ENCODE measurements around the gene WDR12. TPM values are rescaled to one million over a fixed set of nuclear protein-coding genes. Genes with fewer than 3 reads are reported as not detected.

Gene WDR12
- total and polyA plus RNA-seq, 7 experiments from 2014 or later = 16.8 to 50.4 (median 18.7) TPM

GRCh38 chr2:202881570-202881969, 29.9 kb downstream of the WDR12 start:
- peaks cover 0 to 4% (median 0%) of the 10 kb centered on the region in 7 donors for H3K4me1 Mint-ChIP-seq
- H3K27me3 ChIP-seq (ENCODE audit: control insufficient read depth in 2 of 2, insufficient read depth in 2 of 2, low read length in 2 of 2) = no peaks in the 10 kb centered on the region
- no peak overlapping the region for H3K4me3 Mint-ChIP-seq
- no peak for ATAC-seq
- H3K27ac ChIP-seq (ENCODE audit: low read depth, low read length) = no peak overlapping the region
- H3K9me3 Mint-ChIP-seq = no peaks in the 10 kb centered on the region
- H3K36me3 ChIP-seq (ENCODE audit: control insufficient read depth in 2 of 3, insufficient read depth in 3 of 3, low read length in 3 of 3) = peaks cover 0 to 28% (median 4%) of the 10 kb centered on the region in 3 experiments
- intact Hi-C loops (cut with micrococcal nuclease) = no loop called here
- H3K4me1 ChIP-seq (ENCODE audit: control insufficient read depth in 2 of 2, insufficient read depth in 2 of 2, low read length in 2 of 2) = no peaks in the 10 kb centered on the region
- H3K4me3 ChIP-seq (ENCODE audit: low read length) = no peak overlapping the region
- no peak overlapping the region for H3K27ac Mint-ChIP-seq
- H3K36me3 Mint-ChIP-seq = peaks cover 3 to 34% (median 18%) of the 10 kb centered on the region in 5 donors
- no peak for DNase-seq
- ChIA-PET CTCF (interaction anchor here (1.0 kb wide), 1 partner anchor 11 kb away, joined by 3 read pairs; no protein-coding TSS in a partner anchor), POLR2A (no interaction called here)
- H3K27me3 Mint-ChIP-seq = no peaks in the 10 kb centered on the region
- H3K9me3 ChIP-seq (ENCODE audit: control insufficient read depth in 2 of 3, low read length in 3 of 3) = no peaks in the 10 kb centered on the region

GRCh38 chr2:202877699-202878098, 33.8 kb downstream of the WDR12 start:
- H3K27me3 Mint-ChIP-seq = no peaks in the 10 kb centered on the region
- intact Hi-C loops (cut with micrococcal nuclease) = loop anchor here in 1 of 2 donors (10.0 kb wide), 1 partner anchor 937 kb away; no protein-coding TSS in a partner anchor
- H3K27ac Mint-ChIP-seq = no peak overlapping the region
- H3K36me3 Mint-ChIP-seq = peaks cover 0 to 9% (median 4%) of the 10 kb centered on the region in 5 donors
- H3K36me3 ChIP-seq (ENCODE audit: control insufficient read depth in 2 of 3, insufficient read depth in 3 of 3, low read length in 3 of 3) = peaks cover 0 to 4% (median 0%) of the 10 kb centered on the region in 3 experiments
- ATAC-seq = no peak
- no peak overlapping the region for H3K4me3 ChIP-seq (ENCODE audit: low read length)
- H3K4me3 Mint-ChIP-seq = no peak overlapping the region
- no peaks in the 10 kb centered on the region for H3K9me3 ChIP-seq (ENCODE audit: control insufficient read depth in 2 of 3, low read length in 3 of 3)
- CTCF ChIA-PET = no interaction called here
- no peaks in the 10 kb centered on the region for H3K4me1 Mint-ChIP-seq
- H3K9me3 Mint-ChIP-seq = no peaks in the 10 kb centered on the region
- H3K27ac ChIP-seq (ENCODE audit: low read depth, low read length) = no peak overlapping the region
- no peaks in the 10 kb centered on the region for H3K27me3 ChIP-seq (ENCODE audit: control insufficient read depth in 2 of 2, insufficient read depth in 2 of 2, low read length in 2 of 2)
- POLR2A ChIA-PET = no interaction called here
- H3K4me1 ChIP-seq (ENCODE audit: control insufficient read depth in 2 of 2, insufficient read depth in 2 of 2, low read length in 2 of 2) = no peaks in the 10 kb centered on the region
- no peak for DNase-seq

DNA sequence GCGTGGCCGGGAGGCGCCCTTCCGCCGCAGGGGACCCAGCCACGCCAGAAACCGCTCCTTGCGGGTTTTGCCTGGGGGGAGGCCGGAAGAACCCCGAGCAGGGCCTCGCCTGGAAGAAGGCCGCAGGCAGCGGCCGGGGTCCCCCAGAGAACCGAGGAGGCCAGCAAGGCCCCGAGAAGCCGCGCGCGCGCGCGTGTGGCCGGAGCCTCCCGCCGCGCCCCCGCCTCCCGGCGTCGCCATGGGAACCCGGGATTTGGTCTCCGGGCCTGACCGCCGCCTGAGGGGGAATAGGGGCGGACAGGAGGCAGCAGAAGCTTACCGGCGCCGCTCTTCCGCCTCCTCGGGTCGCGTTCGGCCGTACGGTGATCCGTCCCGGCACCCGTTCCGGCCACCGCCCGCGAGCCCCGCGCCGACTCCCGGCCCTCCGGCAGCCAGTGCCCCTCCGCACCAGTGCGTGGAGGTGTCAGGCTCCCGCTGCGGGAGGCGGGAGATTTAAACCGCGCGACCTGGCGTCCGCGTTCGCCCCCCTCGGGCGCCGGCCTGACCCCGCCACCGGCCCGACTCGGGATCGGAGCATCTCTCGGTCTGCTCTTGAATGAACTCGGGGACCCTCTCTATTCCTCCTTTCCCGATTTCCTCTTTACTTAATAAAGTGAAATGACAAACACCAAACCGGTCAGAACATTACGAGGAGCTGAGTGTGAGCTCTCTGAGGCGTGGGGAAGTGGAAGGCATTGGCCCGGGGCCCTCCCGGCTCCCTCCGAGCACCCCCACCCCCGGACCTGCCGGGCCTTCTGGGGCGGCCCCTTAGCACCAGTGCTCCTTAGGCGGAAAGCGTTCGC, 40.0 kb downstream of the WDR12 start, which contains the start of gene ICA1L:
Gene ICA1L, minus strand, starts transcription at position 467 of the 842 bp plus-strand sequence. CDS start 42,757 bp downstream, outside the sequence.
- Mint-ChIP-seq H3K4me1 (peaks cover 0 to 13% (median 7%) of the 10 kb centered on the region in 7 donors), H3K4me3 (peak within 1 kb of the TSS; percentile 89 to 98 (median 94)), H3K9me3 (no peaks in the 10 kb centered on the region), H3K36me3 (no peaks in the 10 kb centered on the region), H3K27ac (peak within 1 kb of the TSS; percentile 63 to 86 (median 76)), H3K27me3 (no peaks in the 10 kb centered on the region)
- Histone ChIP-seq H3K4me3 (ENCODE audit: low read length) (peak within 1 kb of the TSS; percentile 84), H3K9me3 (ENCODE audit: control insufficient read depth in 2 of 3, low read length in 3 of 3) (no peaks in the 10 kb centered on the region), H3K27me3 (ENCODE audit: control insufficient read depth in 2 of 2, insufficient read depth in 2 of 2, low read length in 2 of 2) (no peaks in the 10 kb centered on the region), H3K4me1 (ENCODE audit: control insufficient read depth in 2 of 2, insufficient read depth in 2 of 2, low read length in 2 of 2) (peaks cover 0 to 3% of the 10 kb centered on the region in 2 donors), H3K27ac (ENCODE audit: low read depth, low read length) (peak within 1 kb of the TSS; percentile 60), H3K36me3 (ENCODE audit: control insufficient read depth in 2 of 3, insufficient read depth in 3 of 3, low read length in 3 of 3) (no peaks in the 10 kb centered on the region)
- ATAC-seq (peak; percentile 48), DNase-seq (peak; percentile 26 to 69 (median 40))
- intact Hi-C loops (cut with micrococcal nuclease) = loop anchor here (1.0 to 10.0 kb wide), 7 partner anchors 40 to 943 kb away; partner anchors contain the start of genes WDR12 (in 2 of the 2), BMPR2 (in 1 of the 2) and FAM117B (in 1 of the 2)
- POLR2A ChIA-PET = interaction anchor here (0.6 to 3.0 kb wide), 3 partner anchors 9 to 237 kb away, joined by 3 to 15 read pairs (median 6); partner anchors contain the start of gene FAM117B
- CTCF ChIA-PET = interaction anchor here (0.5 to 4.0 kb wide), 6 partner anchors 9 to 1319 kb away, joined by 3 to 33 read pairs (median 4); partner anchors contain the start of gene FAM117B

GRCh38 chr2:202870431-202871299, 40.8 kb downstream of the WDR12 start:
- intact Hi-C loops (cut with micrococcal nuclease) = loop anchor here (1.0 to 10.0 kb wide), 7 partner anchors 39 to 944 kb away; partner anchors contain the start of genes FAM117B (in 2 of the 2), WDR12 (in 2 of the 2) and BMPR2 (in 1 of the 2)
- CTCF ChIA-PET = interaction anchor here (0.6 to 4.0 kb wide), 12 partner anchors 10 to 1084 kb away, joined by 3 to 33 read pairs (median 3); partner anchors contain the start of gene FAM117B
- Histone ChIP-seq H3K9me3 (ENCODE audit: control insufficient read depth in 2 of 3, low read length in 3 of 3) (no peaks in the 10 kb centered on the region), H3K4me1 (ENCODE audit: control insufficient read depth in 2 of 2, insufficient read depth in 2 of 2, low read length in 2 of 2) (peaks cover 0 to 3% of the 10 kb centered on the region in 2 donors), H3K27me3 (ENCODE audit: control insufficient read depth in 2 of 2, insufficient read depth in 2 of 2, low read length in 2 of 2) (no peaks in the 10 kb centered on the region), H3K27ac (ENCODE audit: low read depth, low read length) (peak overlapping the region; percentile 60), H3K4me3 (ENCODE audit: low read length) (peak overlapping the region; percentile 84), H3K36me3 (ENCODE audit: control insufficient read depth in 2 of 3, insufficient read depth in 3 of 3, low read length in 3 of 3) (no peaks in the 10 kb centered on the region)
- Mint-ChIP-seq H3K9me3 (peaks cover 0 to 2% (median 0%) of the 10 kb centered on the region in 11 donors), H3K4me3 (peak overlapping the region; percentile 89 to 98 (median 94)), H3K36me3 (no peaks in the 10 kb centered on the region), H3K4me1 (peaks cover 0 to 13% (median 7%) of the 10 kb centered on the region in 7 donors), H3K27ac (peak overlapping the region in 7 of 9 donors; percentile 8 to 84 (median 66)), H3K27me3 (no peaks in the 10 kb centered on the region)
- POLR2A ChIA-PET = interaction anchor here (0.6 to 3.0 kb wide), 4 partner anchors 85 to 870 kb away, joined by 3 to 15 read pairs (median 4); partner anchors contain the start of gene FAM117B
- peak; percentile 85 for ATAC-seq
- peak; percentile 32 to 68 (median 57) for DNase-seq

GRCh38 chr2:202861987-202862386, 49.5 kb downstream of the WDR12 start:
- Histone ChIP-seq H3K27me3 (ENCODE audit: control insufficient read depth in 2 of 2, insufficient read depth in 2 of 2, low read length in 2 of 2) (no peaks in the 10 kb centered on the region), H3K9me3 (ENCODE audit: control insufficient read depth in 2 of 3, low read length in 3 of 3) (no peaks in the 10 kb centered on the region), H3K36me3 (ENCODE audit: control insufficient read depth in 2 of 3, insufficient read depth in 3 of 3, low read length in 3 of 3) (no peaks in the 10 kb centered on the region), H3K4me1 (ENCODE audit: control insufficient read depth in 2 of 2, insufficient read depth in 2 of 2, low read length in 2 of 2) (no peaks in the 10 kb centered on the region), H3K4me3 (ENCODE audit: low read length) (no peak overlapping the region), H3K27ac (ENCODE audit: low read depth, low read length) (no peak overlapping the region)
- DNase-seq = no peak
- peaks cover 0 to 6% (median 0%) of the 10 kb centered on the region in 11 donors for H3K9me3 Mint-ChIP-seq
- no peak overlapping the region for H3K4me3 Mint-ChIP-seq
- CTCF ChIA-PET = no interaction called here
- ATAC-seq = no peak
- H3K36me3 Mint-ChIP-seq = peaks cover 0 to 4% (median 2%) of the 10 kb centered on the region in 5 donors
- POLR2A ChIA-PET = no interaction called here
- no peaks in the 10 kb centered on the region for H3K27me3 Mint-ChIP-seq
- no peaks in the 10 kb centered on the region for H3K4me1 Mint-ChIP-seq
- intact Hi-C loops (cut with micrococcal nuclease) = no loop called here
- H3K27ac Mint-ChIP-seq = no peak overlapping the region

GRCh38 chr2:202858601-202859000, 52.9 kb downstream of the WDR12 start:
- POLR2A ChIA-PET = interaction anchor here (1.1 kb wide), 1 partner anchor 9 kb away, joined by 3 read pairs; no protein-coding TSS in a partner anchor
- intact Hi-C loops (cut with micrococcal nuclease) = no loop called here
- no peaks in the 10 kb centered on the region for H3K9me3 ChIP-seq (ENCODE audit: control insufficient read depth in 2 of 3, low read length in 3 of 3)
- ATAC-seq (no peak), DNase-seq (no peak)
- H3K4me3 ChIP-seq (ENCODE audit: low read length) = no peak overlapping the region
- no peaks in the 10 kb centered on the region for H3K36me3 ChIP-seq (ENCODE audit: control insufficient read depth in 2 of 3, insufficient read depth in 3 of 3, low read length in 3 of 3)
- H3K27me3 Mint-ChIP-seq = no peaks in the 10 kb centered on the region
- no peak overlapping the region for H3K27ac Mint-ChIP-seq
- no peaks in the 10 kb centered on the region for H3K27me3 ChIP-seq (ENCODE audit: control insufficient read depth in 2 of 2, insufficient read depth in 2 of 2, low read length in 2 of 2)
- H3K4me3 Mint-ChIP-seq = no peak overlapping the region
- peaks cover 0 to 4% (median 2%) of the 10 kb centered on the region in 5 donors for H3K36me3 Mint-ChIP-seq
- peaks cover 0 to 5% (median 0%) of the 10 kb centered on the region in 7 donors for H3K4me1 Mint-ChIP-seq
- no peaks in the 10 kb centered on the region for H3K4me1 ChIP-seq (ENCODE audit: control insufficient read depth in 2 of 2, insufficient read depth in 2 of 2, low read length in 2 of 2)
- peaks cover 0 to 10% (median 0%) of the 10 kb centered on the region in 11 donors for H3K9me3 Mint-ChIP-seq
- CTCF ChIA-PET = no interaction called here
- no peak overlapping the region for H3K27ac ChIP-seq (ENCODE audit: low read depth, low read length)
